ENCODE data around the gene TET1. TPM values are rescaled to one million over a fixed set of nuclear protein-coding genes. Genes with fewer than 3 reads are reported as not detected.

Gene TET1
- total RNA-seq, 1 experiment from 2014 or later = 53.4 TPM

- Histone ChIP-seq H3K4ac (ENCODE audit: low read depth, low read length) (no peak overlapping the region), H2BK15ac (ENCODE audit: low read depth, low read length) (no peak overlapping the region), H2BK5ac (ENCODE audit: insufficient read length, low read length) (no peak overlapping the region), H3K14ac (ENCODE audit: insufficient read depth, low read length) (no peak overlapping the region), H3K9me3 (ENCODE audit: control insufficient read depth, low read depth, low read length) (no peaks in the 10 kb centered on the region), H3K4me2 (ENCODE audit: insufficient read depth, insufficient read length, low read length) (no peak overlapping the region), H3T11ph (ENCODE audit: low read length) (no peak overlapping the region), H4K20me1 (ENCODE audit: control insufficient read depth, insufficient read depth, insufficient read length) (no peaks in the 10 kb centered on the region), H3K23ac (ENCODE audit: insufficient read length, low read depth, low read length) (no peak overlapping the region), H3K27me3 (ENCODE audit: insufficient read depth, low read length) (no peaks in the 10 kb centered on the region), H3K79me1 (ENCODE audit: insufficient read depth, low read depth, low read length, poor library complexity, severe bottlenecking) (no peaks in the 10 kb centered on the region), H4K8ac (replicated peaks; ENCODE audit: insufficient read length, low read depth, low read length) (no peak overlapping the region), H4K91ac (ENCODE audit: insufficient read length, low read depth, low read length) (no peak overlapping the region), H2AK5ac (ENCODE audit: insufficient read length, low read length) (no peak overlapping the region), H3K4me1 (ENCODE audit: insufficient read depth, low read length) (no peaks in the 10 kb centered on the region), H4K5ac (ENCODE audit: insufficient read length, low read depth, low read length) (no peak overlapping the region), H3K56ac (ENCODE audit: insufficient read length, low read depth, low read length) (no peak overlapping the region), H3K27ac (ENCODE audit: insufficient read length, low read depth, low read length) (no peak overlapping the region), H3K79me2 (ENCODE audit: insufficient read depth, low read length) (no peaks in the 10 kb centered on the region), H3K23me2 (ENCODE audit: insufficient read length, low read depth, low read length, poor library complexity, severe bottlenecking) (no peaks in the 10 kb centered on the region), H2BK20ac (ENCODE audit: low read depth, low read length, poor library complexity, severe bottlenecking) (no peak overlapping the region), H2AFZ (ENCODE audit: low read length) (no peak overlapping the region), H2BK120ac (ENCODE audit: low read depth, low read length, poor library complexity, severe bottlenecking) (no peak overlapping the region), H3K9ac (ENCODE audit: extremely low read depth, insufficient read length, low read length) (no peak overlapping the region), H3K18ac (ENCODE audit: insufficient read length, low read depth, low read length) (no peak overlapping the region), H2BK12ac (ENCODE audit: insufficient read length, low read depth, low read length) (no peak overlapping the region)
- H3K27ac Mint-ChIP-seq = no peak overlapping the region
- H3K27me3 Mint-ChIP-seq (ENCODE audit: low read depth) = no peaks in the 10 kb centered on the region
- H3K4me1 Mint-ChIP-seq = no peaks in the 10 kb centered on the region
- H3K36me3 Mint-ChIP-seq (ENCODE audit: insufficient read depth in 1 of 3, low read depth in 3 of 3) = peaks cover 8 to 13% (median 10%) of the 10 kb centered on the region in 3 experiments
- WGBS (ENCODE audit: extremely low coverage, insufficient read length, low lambda C conversion rate) = no CpG with 5 or more reads among the region's 1 CpG
- no peaks in the 10 kb centered on the region for H3K9me3 Mint-ChIP-seq
- TF ChIP-seq, protein P1, sequence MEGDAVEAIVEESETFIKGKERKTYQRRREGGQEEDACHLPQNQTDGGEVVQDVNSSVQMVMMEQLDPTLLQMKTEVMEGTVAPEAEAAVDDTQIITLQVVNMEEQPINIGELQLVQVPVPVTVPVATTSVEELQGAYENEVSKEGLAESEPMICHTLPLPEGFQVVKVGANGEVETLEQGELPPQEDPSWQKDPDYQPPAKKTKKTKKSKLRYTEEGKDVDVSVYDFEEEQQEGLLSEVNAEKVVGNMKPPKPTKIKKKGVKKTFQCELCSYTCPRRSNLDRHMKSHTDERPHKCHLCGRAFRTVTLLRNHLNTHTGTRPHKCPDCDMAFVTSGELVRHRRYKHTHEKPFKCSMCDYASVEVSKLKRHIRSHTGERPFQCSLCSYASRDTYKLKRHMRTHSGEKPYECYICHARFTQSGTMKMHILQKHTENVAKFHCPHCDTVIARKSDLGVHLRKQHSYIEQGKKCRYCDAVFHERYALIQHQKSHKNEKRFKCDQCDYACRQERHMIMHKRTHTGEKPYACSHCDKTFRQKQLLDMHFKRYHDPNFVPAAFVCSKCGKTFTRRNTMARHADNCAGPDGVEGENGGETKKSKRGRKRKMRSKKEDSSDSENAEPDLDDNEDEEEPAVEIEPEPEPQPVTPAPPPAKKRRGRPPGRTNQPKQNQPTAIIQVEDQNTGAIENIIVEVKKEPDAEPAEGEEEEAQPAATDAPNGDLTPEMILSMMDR (conservative IDR thresholded peaks at IDR 0.05) = no peak
- no peak for DNase-seq
- H3K4me3 Mint-ChIP-seq = no peak overlapping the region
Measured at GRCh38 chr10:68696018-68696417, 135.9 kb downstream of the TET1 start.
